PC-9 (cell line): Measurements from ENCODE around the gene ZSCAN21. TPM values are rescaled to one million over a fixed set of nuclear protein-coding genes. Genes with fewer than 3 reads are reported as not detected.

Source experiments
- BruUV-seq: library from RNA; stranded (reverse); fragments of 400-500 nt; replicated peaks from 2 replicates; lab custom pipeline; 2021; lab: Mats Ljungman, UMichigan
- CTCF ChIA-PET: fragments of 300-600 bp; sonication (Branson Sonifier 250); formaldehyde crosslinking; loops from one replicate; lab custom pipeline; 2022; ENCODE audit warnings: antibody characterized with exemption; lab: Charles Lee
- POLR2A ChIA-PET: fragments of 300-600 bp; sonication (Branson Sonifier 250); formaldehyde crosslinking; loops from one replicate; lab custom pipeline; 2022; ENCODE audit warnings: antibody characterized with exemption; ENCODE audit not compliant: unreplicated experiment; lab: Charles Lee
- DNase-seq, 2 experiments: peaks; one replicate each; pipeline versions ENCODE4 v3.0.0 to v3.0.0-alpha.2; 2015 to 2022; ENCODE audit warnings: mixed read lengths in 1 of 2
- H2AFZ ChIP-seq: fragments of 200-600 bp; sonication (generic); 2 replicates; pipeline ENCODE4 v1.8.1; 2017; ENCODE audit warnings: antibody characterized with exemption
- H3F3A ChIP-seq: fragments of 200-600 bp; sonication (generic); 2 replicates; pipeline ENCODE4 v1.8.1; 2017; ENCODE audit warnings: antibody characterized with exemption, mild to moderate bottlenecking, low read depth; ENCODE audit not compliant: insufficient read depth
- H3K27ac ChIP-seq: fragments of 200-600 bp; sonication (generic); 2 replicates; pipeline ENCODE4 v1.6.1; 2016; ENCODE audit warnings: mixed run types
- H3K27me3 ChIP-seq: fragments of 200-600 bp; sonication (generic); 2 replicates; pipeline ENCODE4 v1.6.1; 2016; ENCODE audit warnings: low read depth, mixed run types; ENCODE audit not compliant: insufficient read depth
- H3K36me3 ChIP-seq: fragments of 200-600 bp; sonication (generic); 2 replicates; pipeline ENCODE4 v1.6.1; 2016; ENCODE audit warnings: low read depth, mixed run types
- H3K4me1 ChIP-seq: fragments of 200-600 bp; sonication (generic); replicated peaks from 2 replicates; pipeline ENCODE4 v1.6.1; 2016; ENCODE audit warnings: mixed run types; ENCODE audit not compliant: insufficient read depth
- H3K4me2 ChIP-seq: fragments of 200-600 bp; sonication (generic); 2 replicates; pipeline ENCODE4 v1.6.1; 2017; ENCODE audit warnings: mixed run types
- H3K4me3 ChIP-seq: fragments of 200-600 bp; sonication (generic); 2 replicates; pipeline ENCODE4 v1.6.1; 2016; ENCODE audit warnings: mixed run types
- H3K79me2 ChIP-seq: fragments of 200-600 bp; sonication (generic); 2 replicates; pipeline ENCODE4 v1.6.1; 2017; ENCODE audit warnings: low read depth, mixed run types
- H3K9me2 ChIP-seq: fragments of 200-600 bp; sonication (generic); 2 replicates; pipeline ENCODE4 v1.8.1; 2017; ENCODE audit warnings: mild to moderate bottlenecking; ENCODE audit not compliant: insufficient read depth
- H3K9me3 ChIP-seq: fragments of 200-600 bp; sonication (generic); 2 replicates; pipeline ENCODE4 v1.8.1; 2016; ENCODE audit warnings: low read depth; ENCODE audit not compliant: insufficient read depth
- H4K20me1 ChIP-seq: fragments of 200-600 bp; sonication (generic); 2 replicates; pipeline ENCODE4 v1.8.1; 2017; ENCODE audit not compliant: insufficient read depth
- EZH2 ChIP-seq: fragments of 200-600 bp; sonication (generic); IDR thresholded peaks from 2 replicates; pipeline ENCODE4 v1.8.0; 2017; ENCODE audit warnings: antibody characterized with exemption, low read depth
- intact Hi-C: fragments of 100-400 bp; cut with micrococcal nuclease; formaldehyde crosslinking; loops from one replicate; pipeline ENCODE4 v1.10.0; 2022; ENCODE audit not compliant: unreplicated experiment
- total RNA-seq: library from RNA; stranded (reverse); gene quantifications from 2 replicates; pipeline ENCODE4 v1.2.3, GENCODE V29; 2021
- TF ChIP-seq, protein P1 (sequence below): fragments of 200-600 bp; sonication (generic); conservative IDR thresholded peaks from 2 replicates; pipeline ENCODE4 v1.6.1; 2017; ENCODE audit warnings: mixed run types, antibody characterized with exemption, mild to moderate bottlenecking, moderate library complexity

Gene ZSCAN21
- total RNA-seq, 1 experiment from 2014 or later: 8.9 TPM

DNA sequence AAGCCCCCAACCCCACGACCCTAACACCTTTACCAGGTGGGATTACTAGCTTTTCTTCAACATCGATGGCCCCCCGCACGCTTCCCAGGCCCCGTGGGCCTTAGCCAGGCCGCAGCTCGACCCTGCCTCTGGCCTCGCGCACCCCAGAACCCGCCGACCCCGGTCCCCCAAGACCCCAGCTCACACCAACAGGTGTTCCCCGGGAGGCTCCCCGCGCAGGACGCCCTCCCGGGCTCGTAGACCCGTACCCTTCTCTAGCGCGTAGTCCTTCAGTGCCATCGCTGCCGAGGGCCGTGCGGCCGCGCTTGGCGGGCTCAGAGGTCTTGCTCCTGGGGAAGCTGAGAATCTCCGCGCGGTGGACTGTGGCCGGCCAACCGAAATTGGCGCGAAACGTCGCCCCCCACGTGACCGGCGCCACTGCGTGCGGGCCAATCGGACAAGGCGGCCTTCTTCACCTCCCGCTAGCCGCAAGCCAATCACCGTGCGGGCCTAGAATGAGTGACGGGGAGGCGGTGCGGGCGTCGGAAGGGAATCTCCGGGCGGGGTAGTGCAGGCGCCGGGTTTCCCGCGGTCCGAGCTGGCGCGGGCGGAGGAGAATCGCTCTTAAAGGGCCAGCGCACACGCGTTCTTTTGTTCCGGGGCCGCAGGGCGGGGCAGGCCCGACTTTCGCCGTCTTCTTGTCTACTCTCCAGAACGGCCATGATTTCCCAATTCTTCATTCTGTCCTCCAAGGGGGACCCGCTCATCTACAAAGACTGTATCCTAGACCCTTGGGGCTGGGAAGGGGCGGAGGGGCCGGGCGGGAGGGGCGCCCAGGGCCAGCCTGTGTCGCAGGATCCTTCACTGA is 51.7 kb downstream of the ZSCAN21 start, which contains the start of the genes AP4M1 and MCM7:
AP4M1 (plus strand) TSS at position 628 of the 847 bp plus-strand sequence; CDS start at position 700, 72 bp downstream.
MCM7 (minus strand) TSS at position 382 of the 847 bp plus-strand sequence; CDS start at position 279, 103 bp downstream.
- peaks cover 48% of the 10 kb centered on the region for H3K79me2 ChIP-seq
- peak within 1 kb of the TSS; percentile 88 for H2AFZ ChIP-seq

DNA sequence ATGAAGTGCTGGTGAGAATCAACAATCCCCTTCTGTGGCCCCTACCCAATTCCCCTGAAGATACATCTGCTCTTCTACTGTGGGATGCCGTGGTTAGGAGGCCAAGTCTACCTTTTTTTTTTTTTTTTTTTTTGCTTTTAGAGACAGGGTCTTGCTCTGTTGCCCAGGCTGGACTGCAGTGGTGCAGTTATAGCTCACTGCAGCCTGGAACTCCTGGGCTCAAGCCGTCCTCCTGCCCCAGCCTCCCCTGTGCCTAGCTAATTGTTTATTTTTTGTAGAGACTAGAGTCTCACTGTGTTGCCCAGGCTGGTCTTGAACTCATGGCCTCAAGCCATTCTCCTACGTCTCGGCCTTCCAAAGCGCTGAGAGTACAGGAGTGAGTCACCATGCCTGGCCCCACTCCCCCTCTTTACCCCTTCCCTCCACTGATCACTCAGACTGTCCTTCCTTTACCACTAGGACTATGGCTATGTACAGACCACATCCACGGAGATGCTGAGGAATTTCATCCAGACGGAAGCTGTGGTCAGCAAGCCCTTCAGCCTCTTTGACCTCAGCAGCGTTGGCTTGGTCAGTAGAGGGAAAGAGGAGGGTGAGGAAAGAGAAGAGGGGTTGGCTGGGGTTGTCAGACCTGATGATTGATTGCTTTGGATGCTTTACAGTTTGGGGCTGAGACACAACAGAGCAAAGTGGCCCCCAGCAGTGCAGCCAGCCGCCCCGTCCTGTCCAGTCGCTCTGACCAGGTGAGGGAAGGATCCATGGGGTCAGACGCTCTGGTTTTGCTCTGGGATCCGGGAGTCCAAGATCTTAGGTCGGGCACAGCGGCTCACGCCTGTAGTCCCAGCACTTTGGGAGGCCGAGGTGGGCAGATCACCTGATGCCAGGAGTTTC is 53.6 kb downstream of the ZSCAN21 start:
- peaks cover 33% of the 10 kb centered on the region for H3F3A ChIP-seq
- H3K27me3 ChIP-seq: no peaks in the 10 kb centered on the region
- BruUV-seq: no TSS peak
- POLR2A ChIA-PET: interaction anchor here (0.6 kb wide), 1 partner anchor 21 kb away, joined by 6 read pairs; no protein-coding TSS in a partner anchor
- DNase-seq: no peak
- TF ChIP-seq, protein P1, sequence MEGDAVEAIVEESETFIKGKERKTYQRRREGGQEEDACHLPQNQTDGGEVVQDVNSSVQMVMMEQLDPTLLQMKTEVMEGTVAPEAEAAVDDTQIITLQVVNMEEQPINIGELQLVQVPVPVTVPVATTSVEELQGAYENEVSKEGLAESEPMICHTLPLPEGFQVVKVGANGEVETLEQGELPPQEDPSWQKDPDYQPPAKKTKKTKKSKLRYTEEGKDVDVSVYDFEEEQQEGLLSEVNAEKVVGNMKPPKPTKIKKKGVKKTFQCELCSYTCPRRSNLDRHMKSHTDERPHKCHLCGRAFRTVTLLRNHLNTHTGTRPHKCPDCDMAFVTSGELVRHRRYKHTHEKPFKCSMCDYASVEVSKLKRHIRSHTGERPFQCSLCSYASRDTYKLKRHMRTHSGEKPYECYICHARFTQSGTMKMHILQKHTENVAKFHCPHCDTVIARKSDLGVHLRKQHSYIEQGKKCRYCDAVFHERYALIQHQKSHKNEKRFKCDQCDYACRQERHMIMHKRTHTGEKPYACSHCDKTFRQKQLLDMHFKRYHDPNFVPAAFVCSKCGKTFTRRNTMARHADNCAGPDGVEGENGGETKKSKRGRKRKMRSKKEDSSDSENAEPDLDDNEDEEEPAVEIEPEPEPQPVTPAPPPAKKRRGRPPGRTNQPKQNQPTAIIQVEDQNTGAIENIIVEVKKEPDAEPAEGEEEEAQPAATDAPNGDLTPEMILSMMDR: no peak
- TF ChIP-seq EZH2: no peak
- H4K20me1 ChIP-seq: no peaks in the 10 kb centered on the region; the same call in 1 of the 2 replicates
- peak overlapping the region; percentile 99; the same call in 1 of the 2 replicates for H3K4me3 ChIP-seq
- H3K4me1 ChIP-seq: peaks cover 19% of the 10 kb centered on the region
- H2AFZ ChIP-seq: no peak overlapping the region
- no peaks in the 10 kb centered on the region for H3K9me3 ChIP-seq
- no peaks in the 10 kb centered on the region for H3K9me2 ChIP-seq
- peak overlapping the region; percentile 87 for H3K4me2 ChIP-seq
- peaks cover 31% of the 10 kb centered on the region for H3K79me2 ChIP-seq
- H3K27ac ChIP-seq: no peak overlapping the region
- CTCF ChIA-PET: interaction anchor here (0.6 kb wide), 2 partner anchors 8 to 22 kb away, joined by 6 read pairs; no protein-coding TSS in a partner anchor
- intact Hi-C loops: no loop called here
- peaks cover 22% of the 10 kb centered on the region for H3K36me3 ChIP-seq

More for the DNA sequence above, 51.7 kb downstream of the ZSCAN21 start, which contains the start of the genes AP4M1 and MCM7:
- TSS peak; percentile 32 for BruUV-seq
- H3K4me3 ChIP-seq: peak within 1 kb of the TSS; percentile 99
- H3K9me2 ChIP-seq: no peaks in the 10 kb centered on the region
- H3K27me3 ChIP-seq: no peaks in the 10 kb centered on the region
- CTCF ChIA-PET: interaction anchor here (0.6 to 1.8 kb wide), 4 partner anchors 19 to 280 kb away, joined by 3 to 12 read pairs (median 4); no protein-coding TSS in a partner anchor
- peaks cover 1% of the 10 kb centered on the region; the same call in 1 of the 2 replicates for H4K20me1 ChIP-seq
- H3K4me2 ChIP-seq: peak within 1 kb of the TSS; percentile 94
- TF ChIP-seq, protein P1: no peak
- TF ChIP-seq EZH2: no peak
- peaks cover 19% of the 10 kb centered on the region for H3K4me1 ChIP-seq
- H3K27ac ChIP-seq: peak within 1 kb of the TSS; percentile 85
- POLR2A ChIA-PET: interaction anchor here (0.5 to 1.2 kb wide), 8 partner anchors 19 to 961 kb away, joined by 3 to 24 read pairs (median 6); partner anchors contain the start of gene ZCWPW1
- intact Hi-C loops: loop anchor here (1.0 to 2.0 kb wide), 4 partner anchors 18 to 328 kb away; partner anchors contain the start of genes CNPY4, MBLAC1, MEPCE and TAF6
- H3K9me3 ChIP-seq: no peaks in the 10 kb centered on the region
- peak; percentile 96 to 100 for DNase-seq
- peaks cover 35% of the 10 kb centered on the region for H3K36me3 ChIP-seq
- peaks cover 52% of the 10 kb centered on the region for H3F3A ChIP-seq
